C4-2B (cell line): ENCODE measurements around the gene USP7.

Source experiments
- ZFX ChIP-seq: fragments of 450-650 bp; IDR thresholded peaks from 2 replicates; pipeline ENCODE4 v1.6.1; 2017
- TF ChIP-seq, protein P1 (sequence below): fragments of 450-650 bp; conservative IDR thresholded peaks from 2 replicates; pipeline ENCODE4 v1.5.1; 2017; ENCODE audit warnings: mild to moderate bottlenecking

DNA sequence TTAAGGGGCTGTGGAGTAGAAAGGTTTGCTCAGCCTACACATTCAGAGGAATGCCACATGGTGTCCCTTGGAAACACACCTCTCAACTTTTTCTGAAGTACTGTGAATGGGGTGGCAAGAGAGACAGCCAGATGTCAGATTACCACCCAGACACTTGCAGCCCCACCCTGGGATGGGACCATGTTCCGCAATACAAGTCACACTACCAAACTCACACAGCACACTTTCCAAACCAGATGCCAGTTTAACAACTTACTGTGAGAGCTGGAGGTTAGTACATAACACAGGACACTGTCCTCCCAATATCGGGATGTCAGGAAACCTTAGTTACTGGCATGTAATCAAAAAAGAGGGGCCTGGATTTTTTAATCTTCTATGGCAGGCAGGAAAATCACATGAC is 7.9 kb downstream of the USP7 start:
- TF ChIP-seq, protein P1, sequence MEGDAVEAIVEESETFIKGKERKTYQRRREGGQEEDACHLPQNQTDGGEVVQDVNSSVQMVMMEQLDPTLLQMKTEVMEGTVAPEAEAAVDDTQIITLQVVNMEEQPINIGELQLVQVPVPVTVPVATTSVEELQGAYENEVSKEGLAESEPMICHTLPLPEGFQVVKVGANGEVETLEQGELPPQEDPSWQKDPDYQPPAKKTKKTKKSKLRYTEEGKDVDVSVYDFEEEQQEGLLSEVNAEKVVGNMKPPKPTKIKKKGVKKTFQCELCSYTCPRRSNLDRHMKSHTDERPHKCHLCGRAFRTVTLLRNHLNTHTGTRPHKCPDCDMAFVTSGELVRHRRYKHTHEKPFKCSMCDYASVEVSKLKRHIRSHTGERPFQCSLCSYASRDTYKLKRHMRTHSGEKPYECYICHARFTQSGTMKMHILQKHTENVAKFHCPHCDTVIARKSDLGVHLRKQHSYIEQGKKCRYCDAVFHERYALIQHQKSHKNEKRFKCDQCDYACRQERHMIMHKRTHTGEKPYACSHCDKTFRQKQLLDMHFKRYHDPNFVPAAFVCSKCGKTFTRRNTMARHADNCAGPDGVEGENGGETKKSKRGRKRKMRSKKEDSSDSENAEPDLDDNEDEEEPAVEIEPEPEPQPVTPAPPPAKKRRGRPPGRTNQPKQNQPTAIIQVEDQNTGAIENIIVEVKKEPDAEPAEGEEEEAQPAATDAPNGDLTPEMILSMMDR = no peak
- no peak for TF ChIP-seq ZFX
